H9 (cell line): ENCODE results near the gene NCBP3. TPM values are rescaled to one million over a fixed set of nuclear protein-coding genes. Genes with fewer than 3 reads are reported as not detected.

Experiments used
- DNase-seq: peaks from one replicate; pipeline ENCODE4 v3.0.0-alpha.2; 2017
- H2AFZ ChIP-seq: one replicate; pipeline ENCODE4 v1.6.1; 2013; ENCODE audit warnings: mild to moderate bottlenecking, low read length, control low read depth, moderate library complexity
- H2AK5ac ChIP-seq: 2 replicates; pipeline ENCODE4 v1.6.1; 2013; ENCODE audit warnings: low read length, control low read depth, mixed read lengths; ENCODE audit not compliant: insufficient read length
- H2BK120ac ChIP-seq: one replicate; pipeline ENCODE4 v1.6.1; 2013; ENCODE audit warnings: low read depth, mild to moderate bottlenecking, low read length, control low read depth, inconsistent platforms; ENCODE audit not compliant: poor library complexity, severe bottlenecking
- H2BK12ac ChIP-seq: 2 replicates; pipeline ENCODE4 v1.6.1; 2013; ENCODE audit warnings: low read length, control low read depth, mixed read lengths, low read depth; ENCODE audit not compliant: insufficient read length
- H2BK15ac ChIP-seq: 2 replicates; pipeline ENCODE4 v1.6.1; 2013; ENCODE audit warnings: low read depth, low read length, control low read depth
- H2BK20ac ChIP-seq: one replicate; pipeline ENCODE4 v1.6.1; 2013; ENCODE audit warnings: low read depth, mild to moderate bottlenecking, low read length, control low read depth, inconsistent platforms; ENCODE audit not compliant: poor library complexity, severe bottlenecking
- H2BK5ac ChIP-seq: 2 replicates; pipeline ENCODE4 v1.6.1; 2013; ENCODE audit warnings: low read length, control low read depth, mixed read lengths; ENCODE audit not compliant: insufficient read length
- H3K14ac ChIP-seq: 2 replicates; pipeline ENCODE4 v1.6.1; 2013; ENCODE audit warnings: low read length, control low read depth; ENCODE audit not compliant: insufficient read depth
- H3K18ac ChIP-seq: 2 replicates; pipeline ENCODE4 v1.6.1; 2013; ENCODE audit warnings: low read depth, mild to moderate bottlenecking, mixed read lengths, low read length, control low read depth; ENCODE audit not compliant: insufficient read length
- H3K23ac ChIP-seq: 2 replicates; pipeline ENCODE4 v1.6.1; 2013; ENCODE audit warnings: low read length, control low read depth, mixed read lengths, low read depth; ENCODE audit not compliant: insufficient read length
- H3K23me2 ChIP-seq: 2 replicates; pipeline ENCODE4 v1.6.1; 2013; ENCODE audit warnings: low read depth, mild to moderate bottlenecking, mixed read lengths, low read length, control low read depth; ENCODE audit not compliant: insufficient read length, poor library complexity, severe bottlenecking
- H3K27ac ChIP-seq: 2 replicates; pipeline ENCODE4 v1.5.1; 2013; ENCODE audit warnings: low read length, control low read depth, mixed read lengths, low read depth; ENCODE audit not compliant: insufficient read length
- H3K27me3 ChIP-seq: 2 replicates; pipeline ENCODE4 v1.6.1; 2013; ENCODE audit warnings: low read length, control low read depth, inconsistent platforms; ENCODE audit not compliant: insufficient read depth
- H3K4ac ChIP-seq: 2 replicates; pipeline ENCODE4 v1.6.1; 2013; ENCODE audit warnings: low read depth, mild to moderate bottlenecking, control low read depth, inconsistent platforms, low read length, moderate library complexity
- H3K4me1 ChIP-seq: 2 replicates; pipeline ENCODE4 v1.6.1; 2013; ENCODE audit warnings: low read length, control low read depth, inconsistent platforms; ENCODE audit not compliant: insufficient read depth
- H3K4me2 ChIP-seq: 2 replicates; pipeline ENCODE4 v1.6.1; 2013; ENCODE audit warnings: low read length, control low read depth, mixed read lengths; ENCODE audit not compliant: insufficient read length, insufficient read depth
- H3K56ac ChIP-seq: 2 replicates; pipeline ENCODE4 v1.6.1; 2013; ENCODE audit warnings: low read depth, mild to moderate bottlenecking, mixed read lengths, low read length, control low read depth; ENCODE audit not compliant: insufficient read length
- H3K79me1 ChIP-seq: 2 replicates; pipeline ENCODE4 v1.6.1; 2013; ENCODE audit warnings: low read depth, mild to moderate bottlenecking, moderate library complexity, low read length, control low read depth, inconsistent platforms; ENCODE audit not compliant: insufficient read depth, poor library complexity, severe bottlenecking
- H3K79me2 ChIP-seq: 2 replicates; pipeline ENCODE4 v1.6.1; 2013; ENCODE audit warnings: low read length, control low read depth, inconsistent platforms; ENCODE audit not compliant: insufficient read depth
- H3K9ac ChIP-seq: 2 replicates; pipeline ENCODE4 v1.6.1; 2013; ENCODE audit warnings: low read length, control low read depth, mixed read lengths; ENCODE audit not compliant: insufficient read length; ENCODE audit errors: extremely low read depth
- H3K9me3 ChIP-seq: one replicate; pipeline ENCODE4 v1.6.1; 2013; ENCODE audit warnings: low read depth, low read length, inconsistent platforms; ENCODE audit not compliant: control insufficient read depth
- H3T11ph ChIP-seq: one replicate; pipeline ENCODE4 v1.6.1; 2013; ENCODE audit warnings: mild to moderate bottlenecking, low read length, control low read depth, inconsistent platforms
- H4K20me1 ChIP-seq: one replicate; pipeline ENCODE4 v1.6.1; 2013; ENCODE audit not compliant: control insufficient read depth, insufficient read length, insufficient read depth
- H4K5ac ChIP-seq: 2 replicates; pipeline ENCODE4 v1.6.1; 2013; ENCODE audit warnings: low read depth, mild to moderate bottlenecking, mixed read lengths, low read length, control low read depth; ENCODE audit not compliant: insufficient read length
- H4K8ac ChIP-seq: replicated peaks from 2 replicates; pipeline ENCODE4 v1.6.1; 2013; ENCODE audit warnings: low read length, control low read depth, mixed read lengths, low read depth; ENCODE audit not compliant: insufficient read length
- H4K91ac ChIP-seq: 2 replicates; pipeline ENCODE4 v1.6.1; 2013; ENCODE audit warnings: low read depth, mild to moderate bottlenecking, moderate library complexity, mixed read lengths, low read length, control low read depth; ENCODE audit not compliant: insufficient read length
- H3K27ac Mint-ChIP-seq, 3 experiments: 2 replicates in 2 of 3; 3 replicates in 1 of 3; pipeline ENCODE4 v1.8.0; 2020 to 2021; ENCODE audit warnings: mixed read lengths in 3 of 3, mild to moderate bottlenecking in 1 of 3, moderate library complexity in 1 of 3
- H3K27me3 Mint-ChIP-seq: 2 replicates; pipeline ENCODE4 v1.8.0; 2021; ENCODE audit warnings: low read depth, mild to moderate bottlenecking, moderate library complexity, mixed read lengths
- H3K36me3 Mint-ChIP-seq, 3 experiments: 2 replicates in 2 of 3; 3 replicates in 1 of 3; pipeline ENCODE4 v1.8.0; 2020 to 2021; ENCODE audit warnings: low read depth in 3 of 3, mixed read lengths in 3 of 3; ENCODE audit not compliant: insufficient read depth in 1 of 3
- H3K4me1 Mint-ChIP-seq, 2 experiments: 2 replicates each; pipeline ENCODE4 v1.8.0; 2020; ENCODE audit warnings: mixed read lengths in 2 of 2
- H3K4me3 Mint-ChIP-seq, 2 experiments: 2 replicates in 1 of 2; 3 replicates in 1 of 2; pipeline ENCODE4 v1.8.0; 2020 to 2021; ENCODE audit warnings: mild to moderate bottlenecking in 2 of 2, mixed read lengths in 2 of 2, moderate library complexity in 1 of 2
- H3K9me3 Mint-ChIP-seq, 2 experiments: 2 replicates in 1 of 2; 3 replicates in 1 of 2; pipeline ENCODE4 v1.8.0; 2020; ENCODE audit warnings: mild to moderate bottlenecking in 2 of 2, mixed read lengths in 2 of 2, moderate library complexity in 1 of 2
- CTCF ChIP-seq: fragments of 200-600 bp; sonication (generic); conservative IDR thresholded peaks from 3 replicates; pipeline ENCODE4 v1.8.0; 2021; ENCODE audit warnings: antibody characterized with exemption, mild to moderate bottlenecking
- WGBS: extraction: QIAGEN DNeasy Blood & Tissue Kit; methylation state at CpG from one replicate; pipeline ENCODE4 v1.1.7; 2013; ENCODE audit warnings: missing lambda C conversion rate, low lambda C conversion rate, mixed read lengths; ENCODE audit not compliant: insufficient read length; ENCODE audit errors: extremely low coverage; 5-methylcytosine and 5-hydroxymethylcytosine counted together
- total RNA-seq: library from RNA; stranded (reverse); gene quantifications from 2 replicates; pipeline ENCODE4 v1.2.1, GENCODE V29; 2021

Gene NCBP3
- total RNA-seq, 1 experiment from 2014 or later = 45.7 TPM

- Histone ChIP-seq H3K14ac (no peak overlapping the region), H4K5ac (no peak overlapping the region), H2BK5ac (no peak overlapping the region), H3K4me1 (no peaks in the 10 kb centered on the region), H3K27ac (no peak overlapping the region), H3K4me2 (no peak overlapping the region), H2BK20ac (no peak overlapping the region), H3K79me1 (no peaks in the 10 kb centered on the region), H4K8ac (no peak overlapping the region), H3K9me3 (no peaks in the 10 kb centered on the region), H3K27me3 (no peaks in the 10 kb centered on the region), H3K23ac (no peak overlapping the region), H2AK5ac (no peak overlapping the region), H2AFZ (no peak overlapping the region), H3K79me2 (no peaks in the 10 kb centered on the region), H3K4ac (no peak overlapping the region), H2BK15ac (no peak overlapping the region), H4K91ac (no peak overlapping the region), H3K23me2 (no peaks in the 10 kb centered on the region), H3T11ph (no peak overlapping the region), H2BK12ac (no peak overlapping the region), H2BK120ac (no peak overlapping the region), H4K20me1 (no peaks in the 10 kb centered on the region), H3K18ac (no peak overlapping the region), H3K56ac (no peak overlapping the region), H3K9ac (no peak overlapping the region)
- no peak overlapping the region for H3K4me3 Mint-ChIP-seq
- no peaks in the 10 kb centered on the region for H3K27me3 Mint-ChIP-seq
- WGBS = no CpG with 5 or more reads among the region's 11 CpGs
- TF ChIP-seq CTCF = no peak
- no peaks in the 10 kb centered on the region for H3K9me3 Mint-ChIP-seq
- peaks cover 0 to 6% (median 3%) of the 10 kb centered on the region in 3 experiments; a peak in 4 of 7 replicates for H3K36me3 Mint-ChIP-seq
- H3K27ac Mint-ChIP-seq = peak overlapping the region; percentile 6 to 35 (median 21); a peak in 4 of 7 replicates
- DNase-seq = no peak
- H3K4me1 Mint-ChIP-seq = peaks cover 2% of the 10 kb centered on the region in 2 experiments; a peak in 2 of 4 replicates
These were observed 21.6 kb upstream of the NCBP3 start for GRCh38 chr17:3867606-3868005.
